A549 (cell line): ENCODE measurements around the gene RCAN3.

Source experiments
- CTCF ChIP-seq: fragments of >200 bp; sonication (Bioruptor Twin); formaldehyde crosslinking; IDR thresholded peaks from 3 replicates; pipeline ENCODE4 v1.5.1; 2016
- EHMT2 ChIP-seq: fragments of 200-600 bp; sonication (generic); IDR thresholded peaks from 2 replicates; pipeline ENCODE4 v1.6.1; 2016; ENCODE audit warnings: antibody characterized with exemption, low read depth, mild to moderate bottlenecking, moderate library complexity
- ELK1 ChIP-seq: fragments of 150-350 bp; IDR thresholded peaks from 2 replicates; pipeline ENCODE4 v1.6.1; 2014; ENCODE audit warnings: low read depth, mild to moderate bottlenecking, low read length
- EP300 ChIP-seq, 2 experiments: fragments of >200 bp; sonication (Bioruptor Twin); formaldehyde crosslinking; IDR thresholded peaks; 2 replicates in 1 of 2; 3 replicates in 1 of 2; pipeline ENCODE4 v1.6.1; 2016 to 2017
- JUN ChIP-seq, 2 experiments: fragments of >200 bp; sonication (Bioruptor Twin); formaldehyde crosslinking; IDR thresholded peaks; 2 replicates in 1 of 2; 3 replicates in 1 of 2; pipeline ENCODE4 v1.6.1; 2016 to 2017
- MAX ChIP-seq: IDR thresholded peaks from 2 replicates; pipeline ENCODE4 v1.6.1; 2012
- MYC ChIP-seq: IDR thresholded peaks from 2 replicates; pipeline ENCODE4 v1.6.1; 2012; ENCODE audit warnings: mild to moderate bottlenecking, inconsistent platforms, low read length, improper control_type of control experiment, borderline replicate concordance
- RFX5 ChIP-seq: fragments of 450-650 bp; IDR thresholded peaks from 2 replicates; pipeline ENCODE4 v1.7.1; 2014; ENCODE audit warnings: antibody characterized with exemption, mild to moderate bottlenecking, moderate library complexity
- SMC3 ChIP-seq: fragments of >200 bp; sonication (Bioruptor Twin); formaldehyde crosslinking; IDR thresholded peaks from 3 replicates; pipeline ENCODE4 v1.6.1; 2018; ENCODE audit warnings: inconsistent platforms
- TFCP2L1 ChIP-seq: fragments of 250-450 bp; sonication (Bioruptor Pico); IDR thresholded peaks from 2 replicates; pipeline ENCODE4 v1.5.0; 2021; ENCODE audit warnings: mild to moderate bottlenecking
- TP53 ChIP-seq: fragments of 250-450 bp; sonication (Bioruptor Pico); IDR thresholded peaks from 2 replicates; pipeline ENCODE4 v1.5.0; 2021; ENCODE audit warnings: mild to moderate bottlenecking, moderate library complexity
- USF2 ChIP-seq: fragments of 450-650 bp; IDR thresholded peaks from 2 replicates; pipeline ENCODE4 v1.6.1; 2014; ENCODE audit warnings: antibody characterized with exemption

GRCh38 chr1:24558902-24559791 lies 56.5 kb downstream of the RCAN3 start:
- no peak for TF ChIP-seq CTCF
- no peak for TF ChIP-seq MAX
- no peak for TF ChIP-seq TFCP2L1 (CRISPR knock-in tag)
- no peak for TF ChIP-seq SMC3
- no peak for TF ChIP-seq ELK1
- TF ChIP-seq MYC: no peak
- no peak for TF ChIP-seq EP300 (IDR thresholded peaks at IDR 0.05)
- TF ChIP-seq EHMT2: no peak
- no peak for TF ChIP-seq TP53
- TF ChIP-seq RFX5: no peak
- TF ChIP-seq JUN (IDR thresholded peaks at IDR 0.05): peak in 1 of 2 experiments; percentile 22; a peak in 1 of 5 replicates
- no peak for TF ChIP-seq USF2
